GM12864 (cell line): ENCODE measurements around the gene MT2A.
A peak's percentile ranks its signal among the peaks of the same experiment; 100 is the strongest.

Experiments
- DNase-seq: peaks from one replicate; pipeline ENCODE4 v3.0.0-alpha.2; 2011; ENCODE audit warnings: low read depth
- H3K4me3 ChIP-seq: 2 replicates; pipeline ENCODE4 v1.5.1; 2011; ENCODE audit warnings: mild to moderate bottlenecking, low read depth, low read length, control low read depth
- CTCF ChIP-seq: IDR thresholded peaks from 2 replicates; pipeline ENCODE4 v1.5.1; 2011; ENCODE audit warnings: low read depth, mild to moderate bottlenecking, moderate library complexity, low read length, control low read depth, inconsistent platforms; ENCODE audit errors: missing control alignments

The MT2A gene

GRCh38 chr16:56626685-56627084 lies 18.3 kb downstream of the MT2A start:
- DNase-seq = no peak
- H3K4me3 ChIP-seq = no peak overlapping the region
- no peak for TF ChIP-seq CTCF

DNA sequence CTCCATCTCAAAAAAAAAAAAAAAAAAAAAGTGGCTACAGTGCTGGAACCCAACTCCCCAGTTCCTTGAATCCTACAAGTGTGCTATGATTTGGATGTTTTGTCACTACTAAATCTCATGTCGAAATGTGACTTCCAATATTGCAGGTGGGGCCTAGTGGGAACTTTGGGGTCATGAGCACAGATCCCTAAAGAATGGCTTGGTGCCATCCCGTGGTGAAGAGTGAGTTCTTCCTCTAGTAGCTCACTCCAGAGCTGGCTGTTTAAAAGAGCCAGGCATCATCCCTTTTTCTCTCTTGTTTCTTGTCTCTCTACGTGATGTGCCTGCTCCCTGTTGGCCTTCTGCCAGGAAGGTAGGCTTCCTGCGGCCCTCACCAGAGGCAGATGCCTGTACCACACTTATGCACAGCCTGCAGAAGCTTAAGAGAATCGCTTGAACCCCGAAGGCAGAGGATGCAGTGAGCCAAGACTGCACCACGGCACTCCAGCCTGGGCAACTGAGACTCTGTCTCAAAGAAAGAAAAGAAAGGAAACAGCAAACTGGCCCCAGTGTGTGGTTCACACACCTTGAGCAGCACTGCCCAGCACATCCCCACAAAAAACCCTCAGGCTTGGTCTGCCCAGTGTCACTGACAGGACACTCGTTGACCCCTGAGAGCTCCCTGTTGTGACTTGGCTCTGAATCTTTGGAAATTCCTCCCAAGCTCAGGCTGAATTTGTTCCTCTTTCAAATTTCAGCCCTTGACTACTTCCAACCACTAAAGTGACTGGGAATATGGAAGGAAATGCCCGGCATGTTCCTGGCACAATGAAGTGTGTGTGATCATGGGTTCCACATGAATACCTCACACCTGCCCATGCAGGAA lies 20.3 kb downstream of the MT2A start:
- H3K4me3 ChIP-seq = no peak overlapping the region
- no peak for TF ChIP-seq CTCF
- no peak for DNase-seq

DNA sequence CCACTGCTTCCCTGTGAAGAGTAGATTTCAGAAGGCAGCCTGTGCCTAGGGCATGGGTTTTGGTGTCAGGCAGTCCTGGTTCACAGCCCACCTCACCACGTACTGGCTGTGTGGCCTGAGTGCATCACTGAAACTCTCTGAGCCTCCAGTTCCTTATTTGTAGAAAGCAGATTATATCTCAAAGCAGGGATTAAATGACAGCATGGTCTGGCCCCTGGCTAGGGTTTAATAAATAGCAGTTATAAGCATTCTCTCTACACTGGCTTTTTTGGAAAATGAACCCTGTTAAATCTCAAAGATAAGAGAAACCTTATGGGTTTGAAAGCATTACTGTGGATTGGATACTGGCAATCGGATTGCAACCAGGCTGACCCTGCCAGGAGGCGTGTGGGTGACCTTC lies 21.1 kb downstream of the MT2A start:
- no peak for TF ChIP-seq CTCF
- DNase-seq = no peak
- H3K4me3 ChIP-seq = no peak overlapping the region

- TF ChIP-seq CTCF = peak; percentile 30
- no peak overlapping the region for H3K4me3 ChIP-seq
- DNase-seq = no peak
Observed at GRCh38 chr16:56630134-56630533, 21.8 kb downstream of the MT2A start.

- DNase-seq = no peak
- no peak for TF ChIP-seq CTCF
- H3K4me3 ChIP-seq = no peak overlapping the region
Observed at GRCh38 chr16:56631197-56631596, 22.8 kb downstream of the MT2A start.

DNA sequence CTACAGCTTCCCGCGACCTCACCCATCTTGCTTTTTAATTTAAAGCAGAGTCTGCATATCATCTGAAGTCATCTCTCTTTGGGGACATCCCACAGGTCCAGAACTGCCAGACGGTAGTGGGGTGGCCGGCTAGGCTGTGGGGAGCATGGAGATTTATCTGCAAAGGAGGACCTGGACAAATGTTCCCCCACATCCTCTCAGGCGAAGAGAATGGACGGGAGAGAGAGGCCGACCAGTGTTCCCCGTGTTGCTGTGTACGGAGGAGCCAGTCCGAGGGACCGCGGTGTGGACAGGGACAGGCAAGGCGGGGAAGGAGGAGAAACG lies 23.4 kb downstream of the MT2A start:
- no peak overlapping the region for H3K4me3 ChIP-seq
- TF ChIP-seq CTCF = no peak
- DNase-seq = no peak
